T-helper 2 cell treated with Interferon-gamma antibody and Interleukin-4, amounts not matched to agents 5 μg/mL and 100 μg/mL, for 36 hours (primary cell): ENCODE results near the gene CREB3L2.
"Not testable (repeated sequence)": the region's sequence is repeated elsewhere in the genome, so short reads cannot be mapped to it uniquely, and the experiment has no call there.

ENCODE experiments used
- DNase-seq: peaks from one replicate; pipeline ENCODE4 v3.0.0; 2021; ENCODE audit warnings: low spot score
- H3K27ac Mint-ChIP-seq: one replicate; pipeline ENCODE4 v1.8.0; 2021; ENCODE audit warnings: mild to moderate bottlenecking, mixed read lengths
- H3K27me3 Mint-ChIP-seq: one replicate; pipeline ENCODE4 v1.8.0; 2021; ENCODE audit warnings: low read depth, mixed read lengths
- H3K36me3 Mint-ChIP-seq: one replicate; pipeline ENCODE4 v1.8.0; 2021; ENCODE audit warnings: low read depth, mixed read lengths
- H3K4me1 Mint-ChIP-seq: one replicate; pipeline ENCODE4 v1.8.0; 2021; ENCODE audit warnings: low read depth, mixed read lengths
- H3K4me3 Mint-ChIP-seq: one replicate; pipeline ENCODE4 v1.8.0; 2022; ENCODE audit warnings: mild to moderate bottlenecking, moderate library complexity, mixed read lengths
- H3K9me3 Mint-ChIP-seq: one replicate; pipeline ENCODE4 v1.8.0; 2021; ENCODE audit warnings: mixed read lengths

CREB3L2 gene

DNA sequence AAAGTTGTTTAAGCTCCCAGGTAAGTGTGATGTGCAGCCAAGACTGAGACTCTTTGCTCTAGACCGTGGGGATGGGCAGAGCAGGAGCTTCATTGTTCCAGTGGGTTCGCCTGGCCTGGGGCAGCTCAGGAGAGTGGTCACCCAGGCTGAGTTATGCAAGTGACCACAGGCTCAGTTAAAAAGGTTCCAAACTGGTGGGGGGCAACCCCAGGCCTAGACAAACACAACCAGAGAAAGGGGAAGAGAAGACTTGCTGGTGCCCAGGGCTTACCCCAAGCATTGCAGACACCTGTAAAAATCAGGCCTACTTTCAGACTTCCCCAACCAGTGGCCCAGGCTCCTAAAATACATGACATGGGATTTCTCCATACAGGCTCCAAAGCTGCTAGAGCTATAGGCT lies 21.6 kb downstream of the CREB3L2 start:
- Mint-ChIP-seq H3K36me3 (peaks cover 46% of the 10 kb centered on the region), H3K4me1 (no peaks in the 10 kb centered on the region), H3K27me3 (no peaks in the 10 kb centered on the region), H3K4me3 (no peak overlapping the region), H3K9me3 (peaks cover 20% of the 10 kb centered on the region), H3K27ac (no peak overlapping the region)
- DNase-seq = no peak

DNA sequence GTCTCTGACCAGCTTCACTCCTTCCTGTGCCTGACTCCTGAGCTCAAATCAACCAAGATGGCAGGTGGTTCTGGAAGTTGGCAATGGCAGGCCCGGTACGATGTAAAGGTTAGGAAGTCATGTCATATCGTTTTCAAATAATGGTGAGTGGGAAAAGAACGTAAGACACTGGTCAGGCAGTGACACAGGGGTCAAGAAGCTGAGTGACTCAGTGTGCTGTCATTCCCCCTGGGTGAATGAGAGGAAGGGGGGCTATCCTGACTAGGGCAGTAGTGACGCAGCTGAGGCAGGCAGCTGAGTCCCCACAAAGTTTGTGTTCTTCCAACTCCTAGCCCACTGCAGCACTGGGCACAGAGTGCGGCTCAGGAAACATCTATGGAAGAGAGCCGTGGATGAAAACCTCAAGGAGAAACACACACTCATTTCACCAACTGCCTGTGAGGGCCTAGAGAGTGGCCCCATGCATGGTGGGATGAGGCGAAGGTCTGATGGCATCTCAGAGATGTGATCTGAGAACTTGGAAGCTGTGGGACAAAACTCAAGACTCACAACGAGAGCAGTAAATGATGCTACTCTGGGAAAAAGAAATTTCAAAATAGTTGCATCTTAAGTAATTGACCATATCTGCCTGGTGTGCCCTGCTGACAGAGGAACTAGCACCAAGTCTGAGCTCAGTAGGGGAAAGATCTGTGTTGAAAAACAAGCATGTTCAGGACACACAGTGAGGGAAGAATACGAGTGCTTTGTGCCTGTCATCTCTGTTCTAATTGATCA lies 23.2 kb downstream of the CREB3L2 start:
- Mint-ChIP-seq H3K4me3 (no peak overlapping the region), H3K4me1 (no peaks in the 10 kb centered on the region), H3K9me3 (peaks cover 13% of the 10 kb centered on the region), H3K27ac (no peak overlapping the region), H3K36me3 (peaks cover 33% of the 10 kb centered on the region), H3K27me3 (no peaks in the 10 kb centered on the region)
- no peak for DNase-seq

DNA sequence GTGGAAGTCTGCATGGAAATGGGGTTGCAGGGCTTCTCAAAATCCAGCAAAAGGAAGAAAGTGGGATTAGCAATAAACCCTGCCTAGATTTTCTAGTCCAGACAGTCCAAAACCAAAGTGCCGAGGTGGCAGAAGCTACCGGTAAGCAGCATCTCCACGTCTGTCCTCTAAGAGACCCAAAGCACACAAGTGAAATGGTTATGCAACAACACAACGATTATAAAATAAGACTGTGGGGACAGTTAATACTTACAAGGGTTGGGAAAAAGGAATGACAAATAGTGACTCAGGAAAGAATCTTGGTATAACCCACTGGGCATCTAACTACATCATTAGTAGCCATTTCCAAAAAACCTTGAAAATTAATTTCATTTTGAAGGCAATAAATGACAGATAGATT lies 24.7 kb downstream of the CREB3L2 start:
- H3K27ac Mint-ChIP-seq = no peak overlapping the region
- H3K36me3 Mint-ChIP-seq = peaks cover 23% of the 10 kb centered on the region
- H3K9me3 Mint-ChIP-seq = no peaks in the 10 kb centered on the region
- no peaks in the 10 kb centered on the region for H3K27me3 Mint-ChIP-seq
- no peak overlapping the region for H3K4me3 Mint-ChIP-seq
- H3K4me1 Mint-ChIP-seq = no peaks in the 10 kb centered on the region
- no peak for DNase-seq

DNA sequence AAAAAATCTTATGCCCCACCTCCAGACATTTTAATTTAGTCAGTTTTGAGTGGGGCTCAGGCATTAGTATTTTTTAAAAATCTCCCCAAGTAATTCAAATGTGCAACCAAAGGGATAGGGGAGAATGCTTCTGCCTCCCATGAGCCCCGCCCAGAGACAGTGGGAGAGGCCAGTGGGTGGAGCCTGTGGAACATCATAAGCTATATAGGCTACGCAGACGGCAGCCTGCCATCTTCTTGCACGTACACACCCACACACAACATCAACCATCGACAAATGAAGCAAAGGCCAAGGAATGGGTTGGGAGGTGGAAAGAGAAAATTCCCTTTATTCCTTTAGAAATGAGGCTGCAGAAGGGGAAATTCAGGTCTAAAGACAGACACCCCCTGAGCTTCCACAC lies 25.2 kb downstream of the CREB3L2 start:
- Mint-ChIP-seq H3K4me3 (no peak overlapping the region), H3K4me1 (no peaks in the 10 kb centered on the region), H3K36me3 (peaks cover 20% of the 10 kb centered on the region), H3K27ac (no peak overlapping the region), H3K9me3 (no peaks in the 10 kb centered on the region), H3K27me3 (no peaks in the 10 kb centered on the region)
- DNase-seq = no peak

DNA sequence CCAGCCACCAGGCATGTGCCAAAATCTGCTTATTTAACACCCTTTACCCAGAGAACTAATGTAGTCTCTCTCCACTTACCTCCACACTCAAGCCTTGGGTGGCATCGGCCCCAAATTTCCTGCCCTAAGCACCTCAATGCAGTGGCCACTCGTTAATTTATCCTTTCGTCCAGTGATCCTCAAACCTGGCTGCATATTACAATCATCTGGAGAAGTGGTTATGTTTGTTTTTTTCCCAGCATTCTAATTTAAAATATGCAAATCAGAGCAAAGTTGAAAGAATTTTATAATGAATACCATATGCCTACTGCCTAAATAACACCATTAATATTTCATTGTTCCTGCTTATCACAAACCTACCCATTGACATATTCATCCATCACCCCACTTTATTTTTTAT lies 25.7 kb downstream of the CREB3L2 start:
- no peak overlapping the region for H3K4me3 Mint-ChIP-seq
- no peaks in the 10 kb centered on the region for H3K9me3 Mint-ChIP-seq
- H3K27ac Mint-ChIP-seq = no peak overlapping the region
- no peak for DNase-seq
- H3K36me3 Mint-ChIP-seq = peaks cover 17% of the 10 kb centered on the region
- no peaks in the 10 kb centered on the region for H3K27me3 Mint-ChIP-seq
- H3K4me1 Mint-ChIP-seq = no peaks in the 10 kb centered on the region

DNA sequence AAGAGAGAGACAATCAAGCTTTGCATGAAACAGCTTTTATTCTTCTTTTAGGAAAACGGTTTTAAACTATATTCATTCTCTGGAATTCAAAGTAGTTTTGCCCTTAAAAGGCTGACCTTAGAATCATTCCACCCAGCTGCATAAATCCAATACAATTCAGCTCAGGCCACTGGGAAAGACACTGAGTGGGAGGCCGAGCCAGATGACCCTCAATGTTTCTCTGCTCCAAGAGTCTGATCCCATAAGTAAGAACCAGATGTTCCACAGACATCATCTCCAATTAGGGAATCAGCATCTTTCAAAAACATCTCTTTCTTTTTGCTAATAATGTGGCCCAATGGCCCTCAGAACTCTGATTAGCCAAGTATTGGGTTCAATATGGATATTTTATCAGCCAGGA lies 26.1 kb downstream of the CREB3L2 start:
- H3K27me3 Mint-ChIP-seq = no peaks in the 10 kb centered on the region
- no peaks in the 10 kb centered on the region for H3K4me1 Mint-ChIP-seq
- H3K4me3 Mint-ChIP-seq = no peak overlapping the region
- no peaks in the 10 kb centered on the region for H3K9me3 Mint-ChIP-seq
- DNase-seq = no peak
- no peak overlapping the region for H3K27ac Mint-ChIP-seq
- H3K36me3 Mint-ChIP-seq = peaks cover 16% of the 10 kb centered on the region

DNA sequence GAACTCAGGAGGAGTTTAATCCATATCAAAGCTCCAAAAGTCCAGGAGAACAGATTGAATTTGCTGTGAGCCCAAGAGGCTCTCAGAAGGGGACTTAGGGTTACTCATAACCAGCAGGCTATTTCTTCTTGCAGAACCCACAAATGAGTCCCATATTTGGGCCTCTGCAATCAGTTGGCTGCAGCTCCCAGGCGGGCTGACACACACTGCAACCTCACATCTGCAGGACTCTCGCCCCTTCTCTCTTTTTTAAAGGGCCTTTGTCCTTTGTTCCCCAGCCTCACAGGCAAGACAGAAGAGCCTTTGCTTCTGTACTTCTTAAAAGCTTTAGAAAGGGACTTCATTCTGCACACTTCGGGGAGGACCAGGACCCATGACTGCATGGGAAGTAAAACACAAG lies 26.7 kb downstream of the CREB3L2 start:
- no peak overlapping the region for H3K27ac Mint-ChIP-seq
- H3K4me1 Mint-ChIP-seq = no peaks in the 10 kb centered on the region
- H3K4me3 Mint-ChIP-seq = no peak overlapping the region
- DNase-seq = no peak
- H3K36me3 Mint-ChIP-seq = peaks cover 15% of the 10 kb centered on the region
- no peaks in the 10 kb centered on the region for H3K9me3 Mint-ChIP-seq
- H3K27me3 Mint-ChIP-seq = no peaks in the 10 kb centered on the region

DNA sequence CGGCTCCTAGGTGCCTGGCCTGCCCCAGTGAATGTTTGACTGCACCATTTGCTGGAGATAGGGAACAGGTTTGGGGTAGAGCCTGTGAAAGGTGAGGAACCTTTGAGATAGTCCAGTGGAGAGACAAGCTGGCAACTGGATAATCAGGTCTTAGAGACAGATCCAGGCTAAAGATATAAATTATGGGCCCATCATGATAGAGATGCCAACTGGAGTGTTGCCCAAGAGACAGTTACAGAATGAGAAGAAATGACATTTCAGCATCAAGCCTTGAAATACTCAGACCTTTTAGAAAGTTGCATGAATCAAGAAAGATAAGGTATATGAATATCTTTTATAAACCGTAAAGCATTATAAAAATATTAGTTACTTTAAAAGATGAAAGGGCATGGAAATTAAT lies 27.1 kb downstream of the CREB3L2 start:
- peaks cover 14% of the 10 kb centered on the region for H3K36me3 Mint-ChIP-seq
- DNase-seq = no peak
- no peaks in the 10 kb centered on the region for H3K27me3 Mint-ChIP-seq
- H3K9me3 Mint-ChIP-seq = no peaks in the 10 kb centered on the region
- no peak overlapping the region for H3K27ac Mint-ChIP-seq
- no peaks in the 10 kb centered on the region for H3K4me1 Mint-ChIP-seq
- no peak overlapping the region for H3K4me3 Mint-ChIP-seq

DNA sequence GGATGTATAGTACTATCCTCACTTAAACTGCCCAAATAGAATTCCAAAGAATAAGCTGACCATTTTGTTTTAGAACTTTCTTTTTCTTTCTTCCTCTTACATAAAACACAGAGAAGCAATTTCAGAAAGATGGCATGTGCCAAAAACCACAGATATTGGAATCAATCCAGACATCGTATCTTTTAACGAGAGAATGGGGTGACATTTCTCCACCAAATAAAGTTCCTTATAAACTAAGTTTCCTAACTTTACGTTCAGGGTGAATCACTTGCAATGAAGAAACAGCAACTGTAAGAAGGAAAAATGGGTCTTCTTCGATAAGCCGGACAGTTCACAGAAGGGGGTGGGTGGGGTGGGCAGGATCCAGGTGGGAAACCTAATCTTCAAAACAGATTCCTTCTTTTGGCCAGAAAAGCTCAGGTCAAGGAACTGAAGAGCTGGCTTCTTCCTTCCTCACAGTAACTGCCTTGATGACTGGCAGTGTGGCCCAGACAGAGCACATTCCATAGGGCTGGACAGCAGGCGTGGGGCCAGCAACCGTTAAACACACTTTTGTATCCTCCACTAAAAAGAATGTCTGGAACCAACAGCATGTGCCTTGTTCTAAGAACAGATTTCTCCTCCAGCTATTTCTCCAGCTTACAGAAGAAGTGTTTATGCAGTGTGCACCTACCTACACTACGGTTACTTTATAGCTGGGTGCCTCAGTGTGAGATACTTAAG lies 31.5 kb downstream of the CREB3L2 start:
- H3K36me3 Mint-ChIP-seq = peaks cover 10% of the 10 kb centered on the region
- H3K4me3 Mint-ChIP-seq = no peak overlapping the region
- peaks cover 14% of the 10 kb centered on the region for H3K4me1 Mint-ChIP-seq
- H3K27ac Mint-ChIP-seq = no peak overlapping the region
- DNase-seq = no peak
- H3K27me3 Mint-ChIP-seq = no peaks in the 10 kb centered on the region
- H3K9me3 Mint-ChIP-seq = no peaks in the 10 kb centered on the region

DNA sequence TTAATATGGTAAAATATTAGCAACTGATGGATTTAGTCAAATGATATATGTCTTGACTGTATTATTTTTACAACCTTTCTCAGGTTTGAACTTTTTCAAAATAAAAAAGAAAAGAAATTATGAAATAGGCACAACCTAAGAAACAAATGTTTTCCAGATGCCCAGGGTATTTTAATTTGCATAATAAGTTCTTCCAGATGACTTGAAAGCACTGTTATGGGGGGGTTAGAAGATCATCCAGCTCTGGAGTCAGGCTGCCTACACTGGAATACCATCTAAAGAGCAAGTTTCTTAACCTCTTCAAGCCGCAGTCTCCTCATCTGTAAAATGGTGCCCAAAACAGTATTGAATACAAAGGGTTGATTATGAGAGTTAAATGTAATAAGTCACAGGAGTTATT lies 32.1 kb downstream of the CREB3L2 start:
- peaks cover 14% of the 10 kb centered on the region for H3K4me1 Mint-ChIP-seq
- H3K27me3 Mint-ChIP-seq = no peaks in the 10 kb centered on the region
- DNase-seq = no peak
- no peaks in the 10 kb centered on the region for H3K9me3 Mint-ChIP-seq
- peaks cover 10% of the 10 kb centered on the region for H3K36me3 Mint-ChIP-seq
- no peak overlapping the region for H3K27ac Mint-ChIP-seq
- H3K4me3 Mint-ChIP-seq = no peak overlapping the region

DNA sequence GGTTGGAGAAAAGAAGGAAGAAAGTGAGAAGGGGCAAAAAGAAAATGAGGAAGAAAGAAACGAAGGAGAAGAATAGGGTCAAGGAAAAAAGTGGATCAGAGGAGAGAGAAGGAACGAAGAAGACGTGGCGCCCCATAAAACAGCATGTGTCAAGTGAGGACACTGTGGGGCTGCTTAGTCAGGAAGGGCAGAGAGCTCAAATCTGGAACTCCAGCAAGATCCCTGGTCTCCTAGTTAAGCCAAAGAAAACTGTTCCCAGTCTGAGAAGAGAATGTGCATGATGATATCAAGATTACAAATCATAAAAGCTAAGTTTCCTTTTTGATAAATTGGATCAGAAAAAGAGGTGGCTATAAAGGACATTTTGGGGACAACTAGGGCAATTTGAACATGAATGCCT lies 33.0 kb downstream of the CREB3L2 start:
- Mint-ChIP-seq H3K9me3 (no peaks in the 10 kb centered on the region), H3K27ac (no peak overlapping the region), H3K36me3 (peaks cover 10% of the 10 kb centered on the region), H3K4me3 (no peak overlapping the region), H3K4me1 (peaks cover 14% of the 10 kb centered on the region), H3K27me3 (no peaks in the 10 kb centered on the region)
- no peak for DNase-seq

DNA sequence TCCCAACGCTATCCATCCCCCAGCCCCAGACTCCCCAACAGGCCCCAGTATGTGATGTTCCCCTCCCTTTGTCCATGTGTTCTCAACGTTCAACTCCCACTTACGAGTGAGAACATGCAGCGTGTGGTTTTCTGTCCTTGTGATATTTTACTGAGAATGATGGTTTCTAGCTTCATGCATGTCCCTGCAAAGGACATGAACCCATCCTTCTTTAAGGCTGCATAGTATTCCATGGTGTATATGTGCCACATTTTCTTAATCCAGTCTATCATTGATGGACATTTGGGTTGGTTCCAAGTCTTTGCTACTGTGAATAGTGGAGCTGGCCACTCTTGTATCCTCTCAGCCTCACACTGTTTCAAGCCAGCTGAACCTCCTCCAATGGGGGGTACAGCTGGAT lies 33.5 kb downstream of the CREB3L2 start:
- not testable (repeated sequence) for H3K27ac Mint-ChIP-seq, H3K4me3 Mint-ChIP-seq, DNase-seq, H3K9me3 Mint-ChIP-seq, H3K27me3 Mint-ChIP-seq, H3K36me3 Mint-ChIP-seq
- peaks cover 14% of the 10 kb centered on the region for H3K4me1 Mint-ChIP-seq

DNA sequence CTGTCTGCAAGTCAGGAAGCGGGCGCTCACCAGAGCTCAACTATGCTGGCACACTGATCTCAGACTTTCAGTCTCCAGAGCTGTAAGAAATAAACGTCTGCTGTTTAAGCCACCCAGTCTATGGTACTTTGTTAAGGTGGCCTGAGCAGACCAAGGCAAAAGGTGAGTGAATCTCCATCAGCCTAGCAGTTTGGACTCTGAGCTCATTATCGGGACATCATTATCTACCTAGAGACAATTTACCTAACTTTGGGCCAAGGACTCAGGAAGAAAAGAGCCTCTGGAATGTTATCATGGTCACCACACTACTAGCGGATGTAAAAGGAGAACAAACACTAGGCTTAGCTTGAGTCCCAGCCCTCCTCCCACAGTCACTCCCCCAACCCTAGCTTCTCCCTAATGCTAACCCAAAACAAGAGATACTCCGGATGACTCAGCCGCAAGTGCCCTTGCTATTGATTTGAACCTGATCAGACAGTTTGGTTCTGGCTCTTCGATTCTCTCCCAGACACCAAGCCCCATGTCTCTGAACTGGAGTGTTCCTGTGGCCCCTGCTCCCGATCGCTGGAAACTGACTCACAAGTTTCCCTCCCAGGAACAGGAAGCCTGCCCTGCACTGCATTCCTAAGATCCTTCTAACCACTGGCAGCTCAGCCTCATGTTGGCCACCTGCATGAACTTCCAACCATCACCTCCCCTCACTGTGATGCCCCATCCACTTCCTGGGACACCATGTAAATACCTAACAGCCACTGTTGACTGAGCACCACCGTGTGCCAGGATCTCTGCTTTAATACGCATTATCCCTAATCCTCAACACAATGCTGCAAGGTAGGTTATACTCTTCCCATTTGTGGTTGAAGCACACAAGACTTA lies 34.5 kb downstream of the CREB3L2 start:
- Mint-ChIP-seq H3K36me3 (peaks cover 10% of the 10 kb centered on the region), H3K27me3 (no peaks in the 10 kb centered on the region), H3K4me1 (peaks cover 17% of the 10 kb centered on the region), H3K27ac (no peak overlapping the region), H3K4me3 (no peak overlapping the region), H3K9me3 (no peaks in the 10 kb centered on the region)
- no peak for DNase-seq

DNA sequence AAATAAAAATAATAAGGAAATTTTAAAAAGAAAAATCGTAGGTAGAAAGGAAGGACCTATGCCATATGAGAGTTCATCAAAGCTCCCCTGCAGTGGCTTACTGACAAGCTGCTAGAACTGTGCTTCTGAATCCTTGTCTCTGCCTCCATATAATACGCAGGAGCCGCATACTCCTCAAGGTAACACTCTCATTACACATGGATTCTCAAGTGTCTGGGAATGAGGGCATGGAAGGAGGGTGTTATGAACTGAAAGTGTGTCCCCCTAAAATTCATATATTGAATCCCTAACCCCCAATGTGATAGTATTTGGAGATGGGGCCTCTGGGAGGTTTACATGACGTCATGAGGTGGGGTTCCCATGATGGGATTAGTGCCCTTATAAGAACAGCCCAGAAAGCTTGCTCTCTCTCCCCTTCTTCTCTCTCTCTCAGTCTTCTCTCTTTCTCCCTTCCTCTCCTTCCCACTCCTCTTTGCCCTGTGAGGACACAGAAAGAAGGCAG lies 35.2 kb downstream of the CREB3L2 start:
- Mint-ChIP-seq H3K4me3 (no peak overlapping the region), H3K9me3 (no peaks in the 10 kb centered on the region), H3K27ac (peak overlapping the region; percentile 21), H3K27me3 (no peaks in the 10 kb centered on the region), H3K4me1 (peaks cover 19% of the 10 kb centered on the region), H3K36me3 (peaks cover 10% of the 10 kb centered on the region)
- DNase-seq = no peak
